GM18951 (cell line): ENCODE results near the gene RBM14.
"Not testable (repeated sequence)": the region's sequence is repeated elsewhere in the genome, so short reads cannot be mapped to it uniquely, and the experiment has no call there.

Source experiments
- POLR2A ChIP-seq: IDR thresholded peaks from 4 replicates; pipeline ENCODE4 v1.6.1; 2011; ENCODE audit warnings: mild to moderate bottlenecking; ENCODE audit not compliant: insufficient read length, insufficient read depth; ENCODE audit errors: extremely low read depth
- in situ Hi-C: fragments of 300-500 bp; cut with MboI; formaldehyde crosslinking; loops from one replicate; pipeline ENCODE4 v1.12.0; 2022; ENCODE audit warnings: low sequenced_read_pairs, mixed read lengths, inconsistent platforms; ENCODE audit not compliant: unreplicated experiment

The RBM14 gene

GRCh38 chr11:66616379-66617154 is at the start of gene RBM14:
TSS of gene RBM14 (plus strand) at chr11:66616630. CDS start at chr11:66616721, 91 bp downstream.
- peak; percentile 98 for TF ChIP-seq POLR2A
- in situ Hi-C loops: no loop called here

- TF ChIP-seq POLR2A: no peak
- in situ Hi-C loops: loop anchor here (25.0 kb wide), 1 partner anchor 270 kb away; the partner anchor contains the start of gene RCE1
Observed at GRCh38 chr11:66567787-66568123, 48.7 kb upstream of the RBM14 start.

- in situ Hi-C loops: loop anchor here (25.0 kb wide), 1 partner anchor 269 kb away; the partner anchor contains the start of gene RCE1
- TF ChIP-seq POLR2A: no peak
Observed at GRCh38 chr11:66568124-66568916, 48.1 kb upstream of the RBM14 start, which contains the start of gene CTSF. TSS of gene CTSF (minus strand) at chr11:66568606. CDS start at chr11:66568486, 120 bp downstream.

GRCh38 chr11:66569076-66569475 is 47.4 kb upstream of the RBM14 start:
- in situ Hi-C loops: loop anchor here (25.0 kb wide), 1 partner anchor 268 kb away; the partner anchor contains the start of gene RCE1
- TF ChIP-seq POLR2A: no peak

- TF ChIP-seq POLR2A: no peak
- in situ Hi-C loops: loop anchor here (25.0 kb wide), 1 partner anchor 267 kb away; the partner anchor contains the start of gene RCE1
Observed at GRCh38 chr11:66570079-66570849, 46.2 kb upstream of the RBM14 start.

GRCh38 chr11:66570850-66571180 is 45.6 kb upstream of the RBM14 start:
- no peak for TF ChIP-seq POLR2A
- in situ Hi-C loops: loop anchor here (25.0 kb wide), 1 partner anchor 266 kb away; the partner anchor contains the start of gene RCE1

- no peak for TF ChIP-seq POLR2A
- in situ Hi-C loops: no loop called here
Observed at GRCh38 chr11:66579017-66579606, 37.3 kb upstream of the RBM14 start.

GRCh38 chr11:66580803-66581202 is 35.6 kb upstream of the RBM14 start:
- in situ Hi-C loops: no loop called here
- no peak for TF ChIP-seq POLR2A

- in situ Hi-C loops: no loop called here
- TF ChIP-seq POLR2A: no peak
Observed at GRCh38 chr11:66581261-66581660, 35.2 kb upstream of the RBM14 start.

- in situ Hi-C loops: not testable (repeated sequence)
Observed at GRCh38 chr11:66582565-66583147, 33.8 kb upstream of the RBM14 start.

- in situ Hi-C loops: not testable (repeated sequence)
Observed at GRCh38 chr11:66585447-66585846, 31.0 kb upstream of the RBM14 start.

- TF ChIP-seq POLR2A: no peak
- in situ Hi-C loops: no loop called here
Observed at GRCh38 chr11:66586136-66586535, 30.3 kb upstream of the RBM14 start.

GRCh38 chr11:66589315-66589714 is 27.1 kb upstream of the RBM14 start:
- in situ Hi-C loops: not testable (repeated sequence)
